K562 (cell line): Measurements from ENCODE around the gene IL4I1. TPM values are rescaled to one million over a fixed set of nuclear protein-coding genes. Genes with fewer than 3 reads are reported as not detected.

ENCODE experiments used
- ARNT ChIP-seq, 2 experiments: fragments of 450-650 bp; IDR thresholded peaks; 2 replicates each; pipeline ENCODE4 v1.6.1; 2016; ENCODE audit warnings: mild to moderate bottlenecking in 1 of 2
- ATF1 ChIP-seq, 2 experiments: fragments of 450-650 bp in 1 of 2; IDR thresholded peaks; 2 replicates each; pipeline ENCODE4 v1.6.1; 2016; ENCODE audit warnings: missing compliant biosample characterization in 1 of 2, missing genetic modification characterization in 1 of 2
- GABPB2 ChIP-seq: fragments of 250-450 bp; sonication (Bioruptor Pico); conservative IDR thresholded peaks from 2 replicates; pipeline ENCODE4 v1.5.1; 2021; ENCODE audit warnings: mild to moderate bottlenecking
- GTF2E2 ChIP-seq: fragments of 200-800 bp; sonication (Bioruptor generic); IDR thresholded peaks from 2 replicates; pipeline ENCODE4 v1.6.1; 2016; ENCODE audit warnings: missing genetic modification characterization, missing compliant biosample characterization
- ILK ChIP-seq: fragments of 450-650 bp; IDR thresholded peaks from 2 replicates; pipeline ENCODE4 v1.6.1; 2016; ENCODE audit warnings: missing genetic modification characterization, low read depth, mild to moderate bottlenecking, missing compliant biosample characterization, moderate library complexity, borderline replicate concordance
- KDM5B ChIP-seq: fragments of 200-600 bp; sonication (generic); IDR thresholded peaks from 2 replicates; pipeline ENCODE4 v1.6.1; 2012; ENCODE audit warnings: low read depth, mild to moderate bottlenecking, moderate library complexity, low read length, control low read depth, inconsistent platforms; ENCODE audit not compliant: insufficient replicate concordance
- POLR2B ChIP-seq: fragments of 450-650 bp; IDR thresholded peaks from 2 replicates; pipeline ENCODE4 v1.6.1; 2018; ENCODE audit warnings: low read depth; ENCODE audit not compliant: partially characterized antibody
- RHOXF2B ChIP-seq: fragments of 250-450 bp; sonication (Bioruptor Pico); conservative IDR thresholded peaks from 2 replicates; pipeline ENCODE4 v1.5.1; 2021
- SAP30 ChIP-seq: fragments of 200-600 bp; sonication (generic); IDR thresholded peaks from 2 replicates; pipeline ENCODE4 v1.6.1; 2012; ENCODE audit warnings: borderline replicate concordance, low read depth, mild to moderate bottlenecking, moderate library complexity, low read length, control low read depth, inconsistent platforms; ENCODE audit not compliant: insufficient read depth, poor library complexity, severe bottlenecking
- STAT5B ChIP-seq: fragments of 250-450 bp; sonication (Bioruptor Pico); IDR thresholded peaks from 2 replicates; pipeline ENCODE4 v1.8.0; 2021; ENCODE audit warnings: mild to moderate bottlenecking, inconsistent platforms
- TRIM24 ChIP-seq, 2 experiments: fragments of 450-650 bp; IDR thresholded peaks; 2 replicates each; pipeline ENCODE4 v1.6.1; 2016
- polyA plus RNA-seq, 8 experiments: library from polyadenylated mRNA; depleted of rRNA in 4 of 8; stranded (reverse) in 5 of 8; unstranded in 3 of 8; fragments of >200 nt; fragmentation: Nextera tagmentation in 2 of 8; fragmentation: Illumina TruSeq in 1 of 8; extraction: Ambion mirVana in 2 of 8; extraction: Trizol in 1 of 8; gene quantifications; 2 replicates each; pipeline versions ENCODE4 v1.2.1 to v1.2.3, GENCODE V29; 2011 to 2014; ENCODE audit warnings: inconsistent platforms in 1 of 8, missing spikeins in 1 of 8
- total RNA-seq, 7 experiments: library from RNA; depleted of rRNA in 6 of 7; stranded (reverse); fragments of >200 nt in 6 of 7; fragmentation: Illumina TruSeq in 2 of 7; extraction: Trizol in 2 of 7; gene quantifications; 2 replicates each; pipeline versions ENCODE4 v1.2.1 to v1.2.3, GENCODE V29; 2011 to 2021; ENCODE audit warnings: low replicate concordance in 1 of 7
- TF ChIP-seq, protein P1 (sequence below): sonication (generic); formaldehyde crosslinking; IDR thresholded peaks from 2 replicates; pipeline ENCODE4 v1.8.0; 2022; ENCODE audit warnings: mild to moderate bottlenecking, missing genetic modification reagents
- TF ChIP-seq, protein P2 (sequence below): fragments of 450-650 bp; IDR thresholded peaks from 2 replicates; pipeline ENCODE4 v1.6.1; 2016; ENCODE audit warnings: low read depth
- TF ChIP-seq, protein P3 (sequence below): fragments of 450-650 bp; IDR thresholded peaks from 2 replicates; pipeline ENCODE4 v1.6.1; 2014; ENCODE audit warnings: low read depth, mild to moderate bottlenecking, moderate library complexity, borderline replicate concordance

IL4I1 gene
- total and polyA plus RNA-seq, 9 of the 15 experiments (the other 6 are each of a cell fraction or from before 2014, with no cell fraction given) = 0.06 to 0.95 (median 0.43) TPM; not detected in 2

DNA sequence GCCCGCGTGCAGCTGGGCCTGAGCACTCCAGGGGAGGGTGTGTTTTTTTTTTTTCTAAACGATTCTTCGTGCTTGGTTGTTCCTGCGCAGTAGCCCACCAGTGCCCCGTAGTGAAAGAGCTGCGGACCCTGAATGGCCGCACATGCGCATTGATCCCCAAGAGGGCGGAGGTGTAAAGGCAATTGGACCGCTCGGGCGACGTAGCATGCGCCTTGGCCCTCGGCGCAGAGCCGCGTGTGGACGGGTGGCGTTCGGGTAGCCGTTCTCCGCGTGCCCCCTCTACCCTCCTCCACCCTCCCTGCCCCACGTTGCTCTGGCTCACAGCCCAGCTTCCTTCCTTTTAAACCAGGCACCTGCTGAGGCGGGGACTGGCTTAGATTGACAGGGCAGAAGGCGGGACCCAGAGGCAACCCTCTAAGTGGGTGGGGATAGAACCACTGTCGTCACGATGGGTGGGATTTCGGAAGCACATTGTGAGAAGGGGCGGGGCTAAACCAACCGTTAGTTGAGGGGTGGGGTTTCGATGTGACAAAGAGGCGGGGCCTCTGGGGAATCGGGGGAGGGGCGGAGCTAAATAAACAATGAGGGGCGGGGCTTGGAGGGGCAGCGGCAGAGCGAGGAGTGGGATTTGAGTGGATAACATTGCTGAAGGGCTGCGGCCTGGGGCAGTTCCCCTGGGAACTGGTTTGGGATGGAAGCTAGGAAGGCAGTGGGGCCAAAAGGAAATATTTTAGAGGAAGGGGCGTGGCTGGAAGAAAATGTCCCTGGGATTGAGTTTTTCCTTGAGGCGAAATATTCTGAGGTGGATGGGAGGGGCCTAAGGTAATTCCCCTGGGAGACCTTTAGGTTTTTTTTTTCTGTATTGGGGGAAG, 33.2 kb upstream of the IL4I1 start (continued):
- TF ChIP-seq, protein P1, sequence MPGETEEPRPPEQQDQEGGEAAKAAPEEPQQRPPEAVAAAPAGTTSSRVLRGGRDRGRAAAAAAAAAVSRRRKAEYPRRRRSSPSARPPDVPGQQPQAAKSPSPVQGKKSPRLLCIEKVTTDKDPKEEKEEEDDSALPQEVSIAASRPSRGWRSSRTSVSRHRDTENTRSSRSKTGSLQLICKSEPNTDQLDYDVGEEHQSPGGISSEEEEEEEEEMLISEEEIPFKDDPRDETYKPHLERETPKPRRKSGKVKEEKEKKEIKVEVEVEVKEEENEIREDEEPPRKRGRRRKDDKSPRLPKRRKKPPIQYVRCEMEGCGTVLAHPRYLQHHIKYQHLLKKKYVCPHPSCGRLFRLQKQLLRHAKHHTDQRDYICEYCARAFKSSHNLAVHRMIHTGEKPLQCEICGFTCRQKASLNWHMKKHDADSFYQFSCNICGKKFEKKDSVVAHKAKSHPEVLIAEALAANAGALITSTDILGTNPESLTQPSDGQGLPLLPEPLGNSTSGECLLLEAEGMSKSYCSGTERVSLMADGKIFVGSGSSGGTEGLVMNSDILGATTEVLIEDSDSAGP (CRISPR knock-in tag) = no peak
- no peak for TF ChIP-seq STAT5B (CRISPR knock-in tag)
- TF ChIP-seq SAP30 = peak; percentile 40
- TF ChIP-seq TRIM24 (IDR thresholded peaks at IDR 0.05) = 0 out of 4 replicates have a peak, but pooled peaks of 1 of the 2 experiments have one; percentile 5
- no peak for TF ChIP-seq ATF1 (CRISPR knock-in tag; IDR thresholded peaks at IDR 0.05)
- TF ChIP-seq ATF1 (tag; IDR thresholded peaks at IDR 0.05) = peak; percentile 83
- TF ChIP-seq, protein P2, sequence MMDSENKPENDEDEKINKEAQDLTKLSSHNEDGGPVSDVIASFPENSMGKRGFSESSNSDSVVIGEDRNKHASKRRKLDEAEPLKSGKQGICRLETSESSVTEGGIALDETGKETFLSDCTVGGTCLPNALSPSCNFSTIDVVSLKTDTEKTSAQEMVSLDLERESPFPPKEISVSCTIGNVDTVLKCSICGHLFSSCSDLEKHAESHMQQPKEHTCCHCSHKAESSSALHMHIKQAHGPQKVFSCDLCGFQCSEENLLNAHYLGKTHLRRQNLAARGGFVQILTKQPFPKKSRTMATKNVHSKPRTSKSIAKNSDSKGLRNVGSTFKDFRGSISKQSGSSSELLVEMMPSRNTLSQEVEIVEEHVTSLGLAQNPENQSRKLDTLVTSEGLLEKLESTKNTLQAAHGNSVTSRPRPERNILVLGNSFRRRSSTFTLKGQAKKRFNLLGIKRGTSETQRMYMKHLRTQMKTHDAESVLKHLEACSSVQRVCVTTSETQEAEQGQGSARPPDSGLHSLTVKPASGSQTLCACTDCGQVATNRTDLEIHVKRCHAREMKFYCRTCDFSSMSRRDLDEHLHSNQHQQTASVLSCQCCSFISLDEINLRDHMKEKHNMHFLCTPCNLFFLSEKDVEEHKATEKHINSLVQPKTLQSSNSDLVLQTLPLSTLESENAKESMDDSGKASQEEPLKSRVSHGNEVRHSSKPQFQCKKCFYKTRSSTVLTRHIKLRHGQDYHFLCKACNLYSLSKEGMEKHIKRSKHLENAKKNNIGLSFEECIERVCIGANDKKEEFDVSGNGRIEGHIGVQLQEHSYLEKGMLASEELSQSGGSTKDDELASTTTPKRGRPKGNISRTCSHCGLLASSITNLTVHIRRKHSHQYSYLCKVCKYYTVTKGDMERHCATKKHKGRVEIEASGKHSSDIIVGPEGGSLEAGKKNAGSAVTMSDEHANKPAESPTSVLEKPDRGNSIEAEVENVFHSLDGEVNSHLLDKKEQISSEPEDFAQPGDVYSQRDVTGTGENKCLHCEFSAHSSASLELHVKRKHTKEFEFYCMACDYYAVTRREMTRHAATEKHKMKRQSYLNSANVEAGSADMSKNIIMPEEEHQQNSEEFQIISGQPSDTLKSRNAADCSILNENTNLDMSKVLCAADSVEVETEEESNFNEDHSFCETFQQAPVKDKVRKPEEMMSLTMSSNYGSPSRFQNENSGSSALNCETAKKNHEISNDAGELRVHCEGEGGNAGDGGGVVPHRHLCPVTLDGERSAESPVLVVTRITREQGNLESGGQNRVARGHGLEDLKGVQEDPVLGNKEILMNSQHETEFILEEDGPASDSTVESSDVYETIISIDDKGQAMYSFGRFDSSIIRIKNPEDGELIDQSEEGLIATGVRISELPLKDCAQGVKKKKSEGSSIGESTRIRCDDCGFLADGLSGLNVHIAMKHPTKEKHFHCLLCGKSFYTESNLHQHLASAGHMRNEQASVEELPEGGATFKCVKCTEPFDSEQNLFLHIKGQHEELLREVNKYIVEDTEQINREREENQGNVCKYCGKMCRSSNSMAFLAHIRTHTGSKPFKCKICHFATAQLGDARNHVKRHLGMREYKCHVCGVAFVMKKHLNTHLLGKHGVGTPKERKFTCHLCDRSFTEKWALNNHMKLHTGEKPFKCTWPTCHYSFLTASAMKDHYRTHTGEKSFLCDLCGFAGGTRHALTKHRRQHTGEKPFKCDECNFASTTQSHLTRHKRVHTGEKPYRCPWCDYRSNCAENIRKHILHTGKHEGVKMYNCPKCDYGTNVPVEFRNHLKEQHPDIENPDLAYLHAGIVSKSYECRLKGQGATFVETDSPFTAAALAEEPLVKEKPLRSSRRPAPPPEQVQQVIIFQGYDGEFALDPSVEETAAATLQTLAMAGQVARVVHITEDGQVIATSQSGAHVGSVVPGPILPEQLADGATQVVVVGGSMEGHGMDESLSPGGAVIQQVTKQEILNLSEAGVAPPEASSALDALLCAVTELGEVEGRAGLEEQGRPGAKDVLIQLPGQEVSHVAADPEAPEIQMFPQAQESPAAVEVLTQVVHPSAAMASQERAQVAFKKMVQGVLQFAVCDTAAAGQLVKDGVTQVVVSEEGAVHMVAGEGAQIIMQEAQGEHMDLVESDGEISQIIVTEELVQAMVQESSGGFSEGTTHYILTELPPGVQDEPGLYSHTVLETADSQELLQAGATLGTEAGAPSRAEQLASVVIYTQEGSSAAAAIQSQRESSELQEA = no peak; the same call in 1 of the 2 replicates
- TF ChIP-seq, protein P3, sequence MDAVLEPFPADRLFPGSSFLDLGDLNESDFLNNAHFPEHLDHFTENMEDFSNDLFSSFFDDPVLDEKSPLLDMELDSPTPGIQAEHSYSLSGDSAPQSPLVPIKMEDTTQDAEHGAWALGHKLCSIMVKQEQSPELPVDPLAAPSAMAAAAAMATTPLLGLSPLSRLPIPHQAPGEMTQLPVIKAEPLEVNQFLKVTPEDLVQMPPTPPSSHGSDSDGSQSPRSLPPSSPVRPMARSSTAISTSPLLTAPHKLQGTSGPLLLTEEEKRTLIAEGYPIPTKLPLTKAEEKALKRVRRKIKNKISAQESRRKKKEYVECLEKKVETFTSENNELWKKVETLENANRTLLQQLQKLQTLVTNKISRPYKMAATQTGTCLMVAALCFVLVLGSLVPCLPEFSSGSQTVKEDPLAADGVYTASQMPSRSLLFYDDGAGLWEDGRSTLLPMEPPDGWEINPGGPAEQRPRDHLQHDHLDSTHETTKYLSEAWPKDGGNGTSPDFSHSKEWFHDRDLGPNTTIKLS = peak; percentile 68; the same call in 1 of the 2 replicates
- TF ChIP-seq KDM5B = peak; percentile 91
- TF ChIP-seq POLR2B = no peak
- TF ChIP-seq RHOXF2B (CRISPR knock-in tag) = no peak
- no peak for TF ChIP-seq ILK (tag)
- TF ChIP-seq ARNT (IDR thresholded peaks at IDR 0.05) = peak in 1 of 2 experiments; percentile 63; a peak in 1 of 4 replicates
- TF ChIP-seq GABPB2 (CRISPR knock-in tag) = no peak
- TF ChIP-seq GTF2E2 (tag) = no peak; the same call in 1 of the 2 replicates
